SIG-M5 treated with dmso at 0.1 percent for 504 hours (cell line): ENCODE results near the gene FAM168A.

Source experiments
- DNase-seq: peaks from one replicate; lab custom pipeline; 2025; ENCODE audit not compliant: unreplicated experiment; lab: John Stamatoyannopoulos, UW

Gene FAM168A

DNA sequence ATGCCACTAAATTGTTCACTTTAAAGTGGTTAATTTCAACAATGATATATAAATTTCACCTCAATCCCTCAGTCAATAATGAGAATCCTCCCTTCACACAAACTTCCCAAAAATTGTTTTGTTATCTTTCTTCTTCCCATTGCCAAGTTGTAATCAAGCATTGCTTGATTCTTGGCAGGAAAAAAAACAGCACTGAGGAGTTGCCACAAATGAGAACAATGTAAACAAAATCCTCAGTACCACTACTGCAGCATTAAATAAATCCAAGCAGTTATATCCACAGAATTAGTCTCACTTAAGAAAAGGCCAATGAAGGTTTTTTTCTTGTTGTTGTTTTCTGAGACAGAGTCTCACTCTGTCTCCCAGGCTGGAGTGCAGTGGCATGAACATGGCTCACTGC, 38.2 kb downstream of the FAM168A start:
- no peak for DNase-seq

DNA sequence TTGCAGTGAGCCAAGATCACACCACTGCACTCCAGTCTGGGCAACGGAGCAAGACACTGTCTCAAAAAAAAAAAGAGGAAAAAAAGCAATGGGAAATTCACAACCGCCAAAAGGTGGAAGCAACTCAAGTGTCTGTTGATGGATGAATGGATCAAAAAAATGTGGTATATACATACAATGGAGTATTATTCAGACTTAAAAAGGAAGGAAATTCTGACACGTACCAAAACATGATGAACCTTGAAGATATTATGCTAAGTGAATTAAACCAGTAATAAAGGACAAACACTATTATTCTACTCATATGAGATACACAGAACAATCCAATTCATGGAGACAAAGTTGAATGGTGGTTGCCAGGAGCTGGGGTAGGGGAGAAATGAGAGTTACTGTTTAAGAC, 40.9 kb downstream of the FAM168A start:
- DNase-seq, result no peak

DNA sequence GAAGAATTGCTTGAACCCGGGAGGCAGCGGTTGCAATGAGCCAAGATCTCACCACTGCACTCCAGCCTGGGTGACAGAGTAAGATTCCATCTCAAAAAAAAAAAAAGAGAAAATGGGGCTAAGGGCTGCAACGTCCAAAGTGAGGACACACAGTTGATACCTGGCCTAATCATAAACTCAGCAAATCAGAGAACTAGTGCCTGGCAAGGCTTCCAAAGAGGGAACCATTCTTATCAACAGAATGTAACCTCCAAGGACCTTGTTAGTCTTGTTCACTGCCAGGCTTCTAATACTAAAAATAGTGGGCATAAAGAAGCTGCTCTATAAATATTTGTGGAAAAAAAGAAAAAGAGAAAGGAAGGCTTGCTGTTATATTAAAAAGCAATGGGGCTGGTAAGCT, 42.3 kb downstream of the FAM168A start:
- DNase-seq, result no peak

DNA sequence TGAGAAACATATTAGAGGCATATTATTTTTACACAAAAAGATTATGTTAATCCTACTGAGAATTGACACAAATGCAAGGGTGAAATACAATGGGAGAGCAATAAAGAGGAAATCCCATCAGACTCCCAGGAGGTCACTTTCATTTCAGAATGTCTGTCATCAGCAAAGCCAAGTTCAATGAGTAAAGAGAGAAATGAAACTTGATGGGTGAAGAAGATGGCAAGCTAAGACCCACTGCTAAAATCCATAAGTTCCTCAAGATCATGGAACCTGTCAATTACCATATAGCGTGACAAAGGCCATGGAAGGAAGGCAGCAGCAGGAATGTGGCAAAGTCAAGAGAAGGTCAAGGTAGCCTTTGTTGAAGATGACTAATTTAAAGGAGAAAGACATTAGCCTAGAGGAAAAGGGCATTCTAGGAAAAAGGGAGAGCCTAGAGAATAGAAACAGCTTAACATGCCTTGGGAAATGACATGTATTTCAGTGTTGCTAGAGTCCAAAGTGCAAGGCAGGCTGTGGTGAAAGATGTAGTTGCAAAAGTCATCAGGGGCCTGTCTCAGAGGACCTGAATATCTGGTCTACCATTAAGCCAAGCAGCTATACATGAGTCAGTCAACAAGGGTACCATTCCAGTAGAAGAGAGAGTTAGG, 43.1 kb downstream of the FAM168A start:
- peak; percentile 50 for DNase-seq

DNA sequence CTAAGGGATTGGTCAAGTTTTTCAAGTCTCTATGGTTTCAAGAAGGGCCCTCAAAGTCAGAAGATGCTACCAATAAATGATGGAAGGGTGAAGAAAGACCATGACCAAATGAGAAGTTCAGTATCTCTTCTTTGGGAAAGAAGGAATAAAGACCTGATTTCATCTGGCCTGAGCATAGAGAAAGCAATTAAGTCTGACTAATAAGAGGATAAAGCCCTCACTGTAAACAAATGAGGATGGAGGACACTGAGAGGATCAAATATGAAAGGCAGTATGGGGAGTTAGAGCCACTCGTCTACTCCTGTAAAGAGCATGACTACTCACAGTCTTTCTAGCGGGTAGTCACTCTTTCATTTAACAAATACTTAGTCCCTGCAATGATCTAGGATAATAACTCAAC, 44.6 kb downstream of the FAM168A start:
- no peak for DNase-seq

DNA sequence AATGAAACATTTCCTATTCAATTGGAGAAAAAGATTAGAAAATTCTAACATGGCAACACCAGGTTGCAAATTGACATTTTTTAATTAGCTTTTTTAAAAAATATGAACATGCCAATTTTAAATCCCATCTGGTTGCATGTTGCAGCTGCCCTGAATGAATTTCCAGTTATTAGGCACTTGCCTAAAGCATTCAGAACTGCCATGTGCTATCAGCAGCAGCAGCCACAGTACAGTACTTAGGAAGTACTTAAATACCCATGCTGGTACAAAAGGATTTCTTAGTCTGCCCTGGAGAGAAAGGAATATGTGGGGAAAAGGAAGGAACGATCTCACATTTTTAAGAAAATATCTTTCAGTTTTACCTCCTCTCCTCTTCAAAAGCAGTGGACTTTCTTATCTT, 46.2 kb downstream of the FAM168A start:
- DNase-seq, result no peak

DNA sequence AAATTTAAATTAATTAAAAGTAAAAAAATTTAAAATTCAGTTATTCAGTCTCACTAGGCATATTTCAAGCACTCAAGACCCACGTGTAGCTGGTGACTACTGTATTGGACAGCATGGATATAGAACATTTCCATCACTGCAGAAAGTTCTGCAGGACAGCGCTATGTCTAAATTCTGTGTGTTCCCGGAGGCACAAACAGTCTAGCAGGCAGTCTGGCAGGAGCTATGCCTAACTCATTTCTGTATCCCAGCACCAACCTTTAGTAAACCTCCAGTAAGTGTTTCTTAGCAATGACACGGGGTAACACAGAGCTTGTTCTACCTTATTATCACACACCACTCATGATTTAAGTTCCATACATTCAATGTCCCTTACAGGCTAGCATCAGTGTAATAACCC, 48.5 kb downstream of the FAM168A start:
- DNase-seq, result no peak

DNA sequence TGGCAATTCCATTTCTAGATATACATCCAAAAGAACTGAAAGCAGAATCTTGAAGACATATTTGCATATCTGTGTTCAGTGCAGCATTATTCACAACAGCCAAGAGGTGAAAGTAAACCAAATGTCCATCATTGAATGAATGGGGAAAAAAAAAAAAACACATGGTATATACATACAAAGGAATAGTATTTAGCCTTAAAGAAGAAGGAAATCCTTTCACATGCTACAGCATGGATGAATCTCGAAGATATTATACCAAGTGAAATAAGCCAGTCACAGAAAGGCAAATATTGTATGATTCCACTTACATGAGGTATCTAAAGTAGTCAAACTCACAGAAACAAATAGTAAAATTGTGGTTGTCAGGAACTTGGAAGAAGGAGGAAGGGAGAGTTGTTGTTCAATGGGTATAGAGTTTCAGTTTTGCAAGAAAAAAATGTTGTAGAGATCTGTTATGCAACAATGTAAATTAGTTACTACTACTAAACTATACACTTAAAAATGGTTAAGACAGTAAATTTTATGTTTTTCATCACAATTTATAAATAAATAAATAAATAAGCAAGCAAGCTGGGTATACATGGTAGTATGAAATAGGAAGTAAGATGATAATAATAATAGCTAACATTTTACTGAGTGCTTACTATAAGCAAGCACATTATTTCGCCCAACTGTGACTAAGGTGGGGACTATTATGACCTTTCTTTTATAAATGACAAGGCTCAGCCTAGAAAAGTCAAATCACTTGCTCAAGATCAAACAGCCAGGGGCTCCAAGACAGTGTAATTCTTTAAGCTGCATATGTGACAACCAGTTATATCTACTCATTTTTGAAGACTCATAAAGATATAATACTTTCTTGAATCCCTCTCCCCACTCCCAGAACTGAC, 50.0 kb downstream of the FAM168A start:
- peak; percentile 58 for DNase-seq

DNA sequence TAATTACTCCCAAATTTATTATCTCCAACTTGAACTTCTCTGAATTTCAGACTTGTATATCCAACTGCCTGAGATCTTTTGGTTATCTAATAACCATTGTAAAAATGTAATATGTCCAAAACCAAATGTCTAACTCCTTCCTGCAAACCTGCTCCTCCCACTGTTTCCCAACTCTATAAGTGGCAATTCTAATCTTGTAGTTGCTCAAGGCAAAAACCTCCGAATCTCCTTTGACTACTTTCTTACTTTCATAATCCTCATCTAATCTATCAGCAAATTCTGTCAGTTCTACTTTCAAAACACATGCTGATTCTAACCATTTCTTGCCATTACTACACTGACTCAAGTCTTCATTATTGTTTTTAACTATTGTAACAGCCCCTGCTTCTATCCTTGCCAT, 55.7 kb downstream of the FAM168A start:
- peak; percentile 83 for DNase-seq

DNA sequence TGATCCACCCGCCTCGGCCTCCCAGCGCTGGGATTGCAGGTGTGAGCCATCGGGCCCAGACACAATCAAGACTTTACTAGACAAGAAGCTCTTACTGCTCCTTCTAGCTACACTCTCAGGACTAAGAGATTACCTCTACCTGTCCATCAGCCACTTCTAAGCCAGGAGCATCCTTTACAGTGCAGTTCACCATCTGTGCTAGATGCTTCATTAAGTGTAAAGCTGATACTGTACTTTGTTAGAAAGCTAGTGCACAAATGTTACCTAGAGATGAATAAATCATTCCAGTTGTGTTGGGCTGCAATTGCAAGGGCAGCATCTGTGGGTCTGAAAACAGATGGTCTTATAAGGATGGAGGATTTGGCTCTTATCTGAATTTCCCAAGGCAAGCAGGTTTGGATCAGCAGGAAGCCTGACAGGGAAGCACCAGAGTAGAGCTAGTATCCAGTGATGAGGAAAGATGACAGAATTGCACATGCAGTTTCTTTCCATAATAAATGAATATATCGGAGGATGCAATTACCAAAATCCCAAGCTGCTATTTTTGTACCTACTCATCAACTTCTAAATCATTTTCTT, 58.3 kb downstream of the FAM168A start:
- DNase-seq, result no peak

DNA sequence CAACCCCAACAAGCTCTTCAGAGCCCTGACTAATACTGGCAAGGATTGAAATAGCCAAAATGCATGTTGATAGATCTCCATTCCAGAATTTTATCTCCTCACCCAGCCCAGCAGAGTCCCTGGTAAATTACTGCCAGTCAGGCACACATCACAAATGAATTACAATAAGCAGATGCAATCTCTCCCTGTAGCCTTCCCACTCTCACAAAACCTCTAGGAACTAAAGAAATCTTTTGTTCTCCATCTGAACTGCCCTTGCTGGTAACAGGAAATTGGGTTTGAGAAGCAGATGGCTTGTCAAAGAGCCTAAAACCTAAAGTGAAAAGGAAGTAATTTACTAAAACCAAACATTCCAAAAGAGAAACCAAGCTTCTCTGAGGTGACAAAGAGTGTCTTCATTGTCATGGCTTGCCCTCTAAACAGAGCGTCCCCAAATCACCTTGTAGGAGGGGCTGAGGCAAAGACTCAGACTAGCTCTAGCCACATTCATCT, 59.5 kb downstream of the FAM168A start:
- DNase-seq, result peak; percentile 64

DNA sequence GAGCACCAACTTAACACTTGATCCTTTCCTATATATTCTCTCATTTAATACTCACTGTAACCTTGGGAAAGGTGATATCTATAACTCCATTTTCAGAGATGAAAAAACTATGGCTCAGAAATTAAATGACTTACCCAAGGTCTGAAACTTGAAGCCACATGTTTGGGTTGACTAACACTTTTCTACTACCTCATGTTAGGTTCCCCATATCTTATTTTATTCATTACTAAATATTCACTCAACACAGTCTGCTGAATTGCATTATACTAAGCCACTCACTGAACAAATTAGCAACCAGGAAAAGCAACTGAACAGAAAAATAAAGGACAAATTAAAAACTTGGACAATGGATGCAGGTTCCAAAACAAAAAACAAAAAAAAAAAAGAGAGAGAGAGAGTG, 59.9 kb downstream of the FAM168A start:
- DNase-seq, result no peak

DNA sequence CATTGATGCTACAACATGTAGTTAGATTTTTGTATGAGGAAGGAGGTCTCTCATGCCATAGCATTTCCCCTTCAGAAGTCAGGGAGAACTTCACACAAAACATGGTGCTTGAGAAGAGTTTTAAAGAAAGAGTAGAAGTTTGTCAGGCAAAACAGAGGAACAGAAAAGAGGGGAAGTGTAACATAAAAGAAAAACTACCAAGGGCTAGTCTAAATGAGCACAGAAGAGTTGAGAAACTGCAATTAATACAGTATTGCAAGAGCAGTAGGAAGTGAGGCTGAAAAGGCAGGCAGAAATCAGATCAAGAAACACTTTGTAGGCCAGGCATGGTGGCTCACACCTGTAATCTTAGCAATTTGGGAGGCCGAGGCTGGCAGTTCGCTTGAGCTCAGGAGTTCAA, 61.0 kb downstream of the FAM168A start:
- peak; percentile 57 for DNase-seq

DNA sequence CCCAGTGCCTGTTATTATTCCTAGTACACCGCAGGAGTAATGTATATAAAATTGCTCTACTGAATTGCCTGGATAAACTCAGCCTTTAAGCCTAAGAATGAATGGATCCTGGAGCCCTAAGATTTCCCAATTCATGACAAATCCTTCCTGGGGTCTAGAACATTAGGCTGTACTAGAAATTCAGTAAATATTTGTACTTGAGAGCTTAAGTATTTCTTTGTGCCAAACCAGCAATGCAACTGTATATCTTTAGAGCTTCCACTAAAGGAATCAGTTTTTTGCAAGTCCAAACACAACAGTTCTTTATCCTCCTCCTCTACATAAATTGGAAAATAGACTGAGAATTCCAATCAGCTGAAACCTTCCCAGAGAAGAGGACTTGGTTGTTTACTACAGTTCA, 65.6 kb downstream of the FAM168A start:
- no peak for DNase-seq

DNA sequence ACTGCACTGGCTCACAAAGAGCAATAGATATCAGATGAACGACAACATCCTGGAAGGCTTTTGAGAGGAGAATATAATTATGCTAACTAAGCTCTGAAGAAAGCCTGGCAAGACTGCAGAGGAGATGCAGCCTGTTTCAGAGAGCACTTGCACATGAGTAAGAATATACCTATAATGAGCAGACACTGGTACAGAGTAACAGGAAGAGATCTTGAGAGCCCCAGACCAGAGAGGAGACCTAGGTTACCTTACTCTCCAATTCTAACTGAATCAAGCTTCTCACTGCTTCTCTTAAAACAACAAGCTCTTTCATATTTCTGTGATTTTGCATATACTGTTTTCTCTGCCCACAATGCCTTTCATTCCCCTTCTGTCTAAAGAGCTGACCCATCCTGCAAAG, 66.5 kb downstream of the FAM168A start:
- DNase-seq, result no peak

DNA sequence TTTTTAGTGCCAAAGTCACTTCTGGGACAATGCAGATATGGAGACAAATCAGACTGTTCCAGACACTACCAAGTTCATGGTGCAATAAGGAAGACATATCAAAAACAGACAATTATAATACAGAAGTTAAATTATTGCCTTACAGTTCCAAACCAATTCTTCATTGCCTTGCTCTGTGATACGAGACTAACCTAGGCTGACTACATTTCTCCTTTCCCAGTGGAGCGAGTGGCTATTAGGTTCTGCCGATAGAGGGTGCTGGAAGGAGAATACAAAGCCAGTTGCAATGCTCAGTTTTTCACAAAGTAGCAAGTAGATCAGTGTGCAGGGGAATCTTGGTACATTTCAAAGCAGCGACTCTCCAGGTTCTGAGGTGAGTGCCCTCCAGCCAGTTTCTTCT, 67.8 kb downstream of the FAM168A start:
- DNase-seq, result no peak

DNA sequence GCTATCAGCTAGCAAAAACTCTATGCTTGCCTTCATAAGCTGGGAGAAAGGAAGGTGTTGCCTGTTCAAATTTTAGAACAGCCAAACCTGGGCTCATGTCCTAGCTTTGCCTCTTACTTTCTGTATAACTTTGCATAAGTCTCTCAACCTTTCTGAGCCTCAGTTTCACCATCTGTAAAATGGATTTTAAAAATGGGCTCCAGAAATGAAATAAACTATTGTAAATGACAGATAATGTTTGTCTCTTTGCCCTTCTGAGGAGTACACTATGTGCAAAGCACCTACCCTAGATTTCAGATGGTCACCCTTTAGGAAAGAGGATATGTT, 68.7 kb downstream of the FAM168A start:
- no peak for DNase-seq

DNA sequence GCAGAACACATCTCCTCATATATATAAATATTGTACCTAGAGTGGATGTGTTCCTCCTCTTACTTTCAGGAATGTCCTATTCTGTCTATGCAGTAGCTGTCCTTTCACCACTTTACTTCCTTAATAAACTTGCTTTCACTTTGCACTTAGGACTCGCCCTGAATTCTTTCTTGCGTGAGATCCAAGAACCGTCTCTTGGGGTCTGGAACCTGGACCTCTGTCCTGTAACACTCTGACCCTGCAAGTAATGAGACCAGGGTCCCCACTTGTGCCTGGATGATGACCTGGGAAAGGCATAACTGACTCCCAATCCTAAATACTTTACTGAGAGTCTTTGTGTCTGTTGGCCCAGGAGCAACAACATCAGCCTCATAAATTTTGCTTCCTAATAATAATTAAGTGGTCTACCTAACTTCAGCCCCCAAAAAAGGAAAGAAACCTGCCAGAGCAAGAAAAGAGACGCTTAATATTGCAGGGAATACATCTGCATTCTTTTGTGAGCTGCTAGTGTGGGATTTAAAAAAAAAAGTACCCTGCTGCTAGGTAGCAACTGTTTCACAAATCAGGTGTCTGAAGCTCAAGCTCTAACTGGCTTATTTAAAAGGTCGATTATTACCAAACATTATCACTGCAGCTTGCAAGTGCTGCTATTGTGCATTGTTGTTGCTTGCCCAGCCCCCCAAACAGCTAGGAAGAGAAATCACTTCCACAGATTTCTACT, 69.3 kb downstream of the FAM168A start:
- no peak for DNase-seq

DNA sequence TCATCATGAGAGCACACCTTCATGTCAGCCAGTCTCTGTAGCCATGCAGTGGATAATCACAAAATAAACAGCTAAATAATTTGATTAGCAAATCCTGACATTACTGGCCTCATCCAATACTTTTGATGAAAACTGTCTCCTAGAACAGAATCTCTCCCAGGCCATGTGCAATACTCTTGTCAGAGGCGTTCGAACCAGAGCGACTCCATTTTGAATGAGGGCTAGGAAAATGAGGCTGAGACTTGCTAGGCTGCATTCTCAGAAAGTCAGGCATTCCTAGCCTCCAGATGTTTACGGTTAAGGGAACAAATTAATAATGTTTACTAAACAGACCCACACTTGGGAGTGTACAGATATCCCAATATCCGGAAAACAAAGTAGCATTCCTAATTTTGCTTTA, 69.9 kb downstream of the FAM168A start:
- no peak for DNase-seq

DNA sequence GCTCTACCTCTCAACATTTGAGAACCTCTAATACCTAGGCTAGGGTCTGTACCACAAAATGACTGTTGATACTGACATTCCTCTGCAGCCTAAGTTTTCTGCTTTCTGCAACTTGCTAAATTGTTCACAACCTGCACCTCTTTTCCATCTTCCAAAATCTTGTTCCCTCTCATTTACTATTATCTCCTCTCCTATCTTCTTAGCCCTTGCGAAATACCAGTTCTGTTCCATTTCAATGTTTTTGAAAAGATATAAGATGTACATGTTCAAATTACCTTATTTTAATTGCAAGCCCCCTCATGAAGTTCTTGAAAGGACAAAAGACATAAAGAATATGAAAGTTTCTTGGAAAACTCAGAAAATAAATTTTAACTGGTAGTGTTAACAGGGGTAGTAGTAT, 72.3 kb downstream of the FAM168A start:
- DNase-seq, result no peak

DNA sequence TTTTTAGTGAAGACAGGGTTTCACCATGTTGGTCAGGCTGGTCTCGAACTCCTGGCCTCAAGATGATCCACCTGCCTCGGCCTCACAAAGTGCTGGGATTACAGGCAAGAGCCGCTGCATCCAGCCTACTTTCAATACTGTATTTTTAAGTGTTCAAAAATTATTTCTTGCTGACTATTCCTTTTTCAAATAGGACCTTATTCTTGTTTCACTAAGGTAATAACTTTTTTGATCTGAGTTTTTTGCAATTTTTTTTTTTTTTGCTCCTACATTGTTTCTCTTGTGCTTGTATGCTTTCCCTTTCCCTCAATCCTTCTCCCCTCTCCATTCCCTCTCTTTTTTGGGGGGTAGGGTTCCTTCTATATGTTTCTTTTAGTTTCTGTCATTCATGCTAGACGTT, 73.1 kb downstream of the FAM168A start:
- no peak for DNase-seq

DNA sequence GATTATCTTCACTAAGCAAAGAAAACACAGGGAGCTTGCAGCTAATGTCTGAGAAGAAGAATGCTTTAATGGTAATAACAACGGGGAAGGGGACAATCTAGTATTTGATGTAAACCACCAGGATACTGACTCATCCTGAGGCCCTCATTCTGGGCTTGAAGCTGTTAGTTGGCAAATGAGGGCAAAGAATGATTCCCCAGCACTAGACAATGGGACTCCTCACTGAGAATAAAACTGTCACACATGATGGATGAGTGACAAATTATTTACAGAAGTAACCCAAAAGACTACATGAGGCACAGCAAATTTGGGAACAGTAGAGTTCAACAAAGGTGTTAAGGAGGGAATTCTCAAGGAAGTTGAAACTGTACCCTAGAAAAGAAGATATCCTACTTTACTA, 76.3 kb downstream of the FAM168A start:
- DNase-seq, result no peak
